Erythroblast (primary cell): Measurements from ENCODE around the gene PTPRD.

Experiments used
- DNase-seq, 2 experiments: peaks; one replicate each; lab custom pipeline; 2025; lab: John Stamatoyannopoulos, UW
- GATA1 ChIP-seq: IDR thresholded peaks from 2 replicates; pipeline ENCODE4 v1.6.1; 2011; ENCODE audit warnings: low read depth, mild to moderate bottlenecking, control low read depth, low read length, moderate library complexity
- POLR2A ChIP-seq: IDR thresholded peaks from 2 replicates; pipeline ENCODE4 v1.6.1; 2011; ENCODE audit warnings: mild to moderate bottlenecking, low read length

The PTPRD gene

DNA sequence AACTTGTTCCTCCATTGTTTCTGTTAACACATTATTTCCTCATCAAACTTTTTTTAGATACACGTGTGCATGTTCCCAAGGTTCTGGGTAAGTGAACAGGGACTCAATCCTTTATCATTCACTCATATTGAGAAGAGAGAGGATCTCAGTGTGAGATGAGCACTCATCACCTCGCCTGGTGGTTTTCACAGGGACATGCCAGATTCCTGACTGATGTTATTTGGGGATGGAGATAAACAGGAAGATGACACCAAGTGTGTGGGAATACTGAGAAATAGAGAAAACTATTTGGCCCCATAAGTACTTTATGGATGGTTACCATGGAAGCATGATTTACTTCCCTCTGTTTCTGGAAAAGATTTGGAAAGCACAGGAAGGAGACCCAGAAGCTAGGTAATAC, 2279.9 kb downstream of the PTPRD start:
- no peak for TF ChIP-seq POLR2A
- TF ChIP-seq GATA1: no peak
- DNase-seq: no peak

DNA sequence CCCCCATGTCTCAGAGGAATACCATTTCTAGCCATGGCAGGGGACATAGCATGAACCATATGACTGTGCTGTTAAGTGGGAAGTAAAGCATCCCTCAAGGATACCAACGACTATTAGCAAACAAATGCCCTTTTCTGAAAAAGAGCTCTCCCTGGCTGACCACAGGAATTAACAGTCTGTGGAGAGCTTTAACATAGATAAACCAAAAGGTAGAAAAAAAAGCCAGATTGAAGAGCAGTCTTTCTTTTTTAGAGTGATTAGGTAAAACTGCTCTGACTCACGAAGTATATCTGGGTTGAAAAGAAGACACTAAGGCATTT, 2280.5 kb downstream of the PTPRD start:
- TF ChIP-seq POLR2A (no peak), GATA1 (no peak)
- DNase-seq: no peak

DNA sequence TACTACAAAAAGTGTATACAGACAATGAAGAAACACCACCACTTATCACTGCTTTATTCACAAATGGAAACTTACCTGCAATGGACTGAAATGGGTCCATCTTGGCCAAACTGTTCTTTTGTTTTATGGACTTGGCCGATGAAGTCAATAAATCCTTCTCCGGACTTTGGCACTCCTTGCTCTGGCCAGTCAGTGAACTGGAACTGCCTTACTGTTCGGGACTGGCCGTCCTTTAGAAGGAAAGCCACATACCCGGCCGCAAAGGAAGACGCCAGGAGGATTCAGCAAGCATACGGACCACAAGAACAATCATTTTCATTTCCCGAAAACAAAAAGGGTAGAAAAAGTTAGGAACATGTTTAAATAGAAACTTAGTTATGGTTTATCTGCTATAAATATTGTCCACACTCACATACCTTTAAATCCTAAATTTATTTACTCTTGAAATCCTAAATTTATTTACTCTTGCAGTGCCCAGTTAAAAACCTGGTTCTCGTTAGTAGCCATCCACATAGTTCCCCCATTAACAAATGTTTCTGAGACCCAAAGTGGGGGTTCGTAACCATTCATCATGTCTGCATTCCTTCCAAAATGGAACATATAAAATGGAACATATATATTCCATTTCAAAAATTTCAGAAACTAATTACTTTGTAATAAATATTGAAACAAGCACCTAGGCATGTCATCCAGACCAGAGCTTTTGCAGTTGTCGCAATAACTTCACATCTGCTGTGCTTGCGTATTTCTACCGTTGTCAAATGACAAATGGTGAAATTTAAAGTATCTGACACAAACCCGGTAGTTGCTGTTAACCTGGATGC, 2281.1 kb downstream of the PTPRD start:
- no peak for TF ChIP-seq POLR2A
- no peak for TF ChIP-seq GATA1
- no peak for DNase-seq

DNA sequence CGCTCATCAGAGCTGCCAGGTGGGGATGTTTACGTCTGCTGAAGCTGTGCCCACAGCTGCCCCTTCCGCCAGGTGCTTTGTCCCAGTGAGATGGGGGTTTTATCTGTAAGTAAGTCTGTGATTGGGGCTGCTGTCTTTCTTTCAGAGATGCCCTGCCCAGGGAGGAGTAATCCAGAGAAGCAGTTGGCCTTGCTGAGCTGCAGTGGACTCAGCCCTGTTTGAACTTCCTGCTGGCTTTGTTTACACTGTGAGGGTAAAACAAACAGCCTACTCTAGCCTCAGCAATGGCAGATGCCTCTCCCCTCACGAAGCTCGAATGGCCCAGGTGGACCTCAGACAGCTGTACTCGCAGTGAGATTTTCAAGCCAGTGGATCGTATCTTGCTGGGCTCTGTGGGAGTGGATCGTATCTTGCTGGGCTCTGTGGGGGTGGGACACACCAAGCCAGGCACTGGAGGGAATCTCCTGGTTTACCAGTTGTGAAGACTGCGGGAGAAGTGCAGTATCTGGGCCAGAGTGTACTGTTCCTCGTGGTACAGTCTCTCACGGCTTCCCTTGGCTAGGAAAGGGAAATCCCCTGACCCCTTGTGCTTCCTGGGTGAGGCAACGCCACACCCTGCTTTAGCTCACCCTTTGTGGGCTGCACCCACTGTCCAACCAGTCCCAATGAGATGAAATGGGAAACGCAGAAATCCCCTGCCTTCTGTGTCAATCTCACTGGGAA, 2283.1 kb downstream of the PTPRD start:
- DNase-seq: no peak
- TF ChIP-seq GATA1 (no peak), POLR2A (no peak)

DNA sequence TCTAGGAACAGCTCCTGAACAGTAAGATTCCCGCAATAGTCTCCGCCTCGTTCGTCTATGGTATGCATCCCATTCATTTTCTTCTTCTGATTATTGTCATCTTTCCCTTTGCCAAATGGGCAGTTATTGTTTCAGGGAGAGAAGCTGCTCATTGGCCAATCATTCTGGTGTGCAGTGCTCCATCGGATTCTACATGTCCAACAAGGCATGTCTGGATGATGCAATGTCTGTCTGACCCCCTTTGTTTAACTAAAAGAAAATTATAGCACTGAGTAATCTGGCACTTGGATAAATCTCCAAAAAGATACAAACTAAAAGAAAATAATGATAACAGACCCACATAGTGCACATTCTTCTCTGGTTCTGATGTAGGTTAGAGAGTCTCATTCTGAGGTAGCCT, 2297.6 kb downstream of the PTPRD start:
- DNase-seq: no peak
- TF ChIP-seq POLR2A: no peak

DNA sequence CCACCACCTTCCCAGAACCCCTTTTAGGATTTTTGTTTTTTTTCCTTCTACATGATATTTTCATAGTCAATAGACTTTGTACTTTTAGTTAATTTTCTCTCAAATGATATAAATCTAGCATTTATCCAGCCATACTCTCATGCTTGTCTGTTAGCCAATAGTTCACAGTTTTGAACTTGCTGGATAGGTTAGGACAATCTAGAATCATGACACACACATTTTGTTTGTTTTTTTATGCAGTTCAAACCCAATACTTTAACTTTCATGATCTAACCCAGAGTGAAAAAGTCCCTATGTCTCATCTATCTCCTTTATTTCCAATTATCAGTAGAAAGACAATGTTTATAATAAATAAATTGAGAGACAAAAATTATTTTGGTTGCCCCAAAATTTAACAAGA, 2303.5 kb downstream of the PTPRD start:
- TF ChIP-seq GATA1 (no peak), POLR2A (no peak)
- DNase-seq: no peak

DNA sequence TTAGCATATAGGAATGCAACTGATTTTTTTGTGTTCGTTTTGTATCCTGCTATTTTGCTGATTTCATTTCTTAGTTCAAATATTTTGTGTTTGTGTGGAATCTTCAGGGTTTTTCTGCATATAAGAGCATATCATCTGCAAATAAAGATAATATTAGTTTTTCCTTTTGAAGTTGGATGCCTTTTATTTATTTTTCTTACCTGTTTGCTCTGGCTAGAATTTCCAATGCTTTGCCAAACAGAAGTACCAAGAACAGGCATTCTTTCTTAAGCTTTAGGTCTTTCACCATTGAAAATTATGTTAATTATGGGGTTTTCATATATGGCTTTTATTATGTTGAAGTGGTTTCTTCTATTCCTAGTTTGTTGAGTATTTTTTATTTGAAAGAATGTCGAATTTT, 2308.1 kb downstream of the PTPRD start:
- no peak for DNase-seq
- TF ChIP-seq GATA1: no peak

DNA sequence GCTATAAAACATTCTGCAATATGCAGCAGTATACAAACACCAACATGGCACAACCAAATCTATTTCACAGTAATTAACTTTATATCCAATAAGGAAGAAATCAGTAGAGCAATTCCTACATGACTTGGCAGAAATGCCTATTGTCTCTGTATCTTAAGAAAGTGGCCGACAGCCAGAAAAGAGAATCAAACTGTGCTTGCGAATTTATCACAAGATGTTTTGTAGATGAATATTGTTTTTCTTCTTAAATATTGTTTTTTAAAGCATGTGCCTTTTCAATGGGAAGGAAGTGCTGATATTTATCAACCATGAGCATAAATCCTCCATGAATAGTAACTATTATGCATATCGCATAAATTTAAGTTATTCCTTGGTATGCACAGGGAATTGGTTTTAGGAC, 2311.5 kb downstream of the PTPRD start:
- no peak for DNase-seq
- TF ChIP-seq POLR2A (no peak), GATA1 (no peak)

DNA sequence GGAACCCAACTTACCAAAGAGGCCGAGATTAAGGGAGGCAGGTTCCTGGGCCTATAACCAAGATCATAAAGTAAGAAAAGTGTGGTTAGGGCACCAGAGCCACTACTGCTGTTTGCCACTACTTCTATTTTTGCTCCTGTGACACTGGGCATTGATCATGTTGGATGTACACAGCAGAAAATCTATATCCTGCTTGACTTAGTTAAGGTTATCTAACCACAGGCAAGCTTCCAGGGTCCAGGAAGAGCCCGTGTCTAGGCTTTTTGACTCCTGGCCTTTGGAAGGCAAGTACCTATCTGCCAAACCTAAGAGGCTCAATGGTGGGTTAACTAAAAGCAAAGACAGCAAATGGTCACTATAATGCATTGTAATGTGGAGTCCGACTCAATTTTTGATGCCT, 2315.8 kb downstream of the PTPRD start:
- TF ChIP-seq POLR2A: no peak
- TF ChIP-seq GATA1: no peak
- DNase-seq: no peak

DNA sequence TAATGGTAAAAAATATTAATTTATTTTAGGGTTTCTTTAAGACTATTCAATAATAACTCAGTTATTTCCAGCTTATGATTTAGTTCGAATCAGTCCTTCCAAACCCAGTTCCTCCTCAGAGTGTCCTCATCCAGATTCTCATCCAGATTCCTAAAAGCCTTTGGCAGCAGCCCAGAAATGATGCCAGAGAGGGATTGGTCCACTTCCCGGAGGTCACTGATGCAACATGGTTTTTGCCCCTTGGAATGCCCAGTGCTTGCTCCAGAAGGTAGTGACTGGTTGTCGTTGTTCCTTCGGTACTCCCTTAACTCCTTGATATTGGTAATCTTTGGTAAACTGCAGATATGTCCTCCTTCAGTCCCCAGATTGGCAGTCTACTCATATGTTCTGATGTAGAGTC, 2320.1 kb downstream of the PTPRD start:
- TF ChIP-seq POLR2A: no peak
- TF ChIP-seq GATA1: no peak
- DNase-seq: no peak

DNA sequence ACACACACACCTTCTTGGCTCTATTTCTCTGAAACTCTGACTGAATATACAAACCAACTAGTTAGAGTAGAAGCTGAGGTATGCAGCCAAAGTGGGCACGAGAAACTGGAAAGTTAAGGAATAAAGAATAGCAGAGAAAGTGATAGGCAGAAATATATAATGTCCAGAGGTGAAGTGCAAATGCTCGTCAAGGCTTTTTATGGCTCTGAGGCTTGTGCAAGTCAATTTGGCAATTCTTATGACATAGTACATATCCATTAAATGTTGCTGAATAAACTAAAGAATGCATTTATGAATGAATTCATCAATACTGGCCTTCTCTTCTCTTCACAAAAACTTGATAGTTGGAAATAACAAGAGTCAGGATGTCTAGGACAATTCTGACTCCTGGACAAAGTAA, 2323.1 kb downstream of the PTPRD start:
- DNase-seq: no peak
- TF ChIP-seq GATA1: no peak
- no peak for TF ChIP-seq POLR2A

DNA sequence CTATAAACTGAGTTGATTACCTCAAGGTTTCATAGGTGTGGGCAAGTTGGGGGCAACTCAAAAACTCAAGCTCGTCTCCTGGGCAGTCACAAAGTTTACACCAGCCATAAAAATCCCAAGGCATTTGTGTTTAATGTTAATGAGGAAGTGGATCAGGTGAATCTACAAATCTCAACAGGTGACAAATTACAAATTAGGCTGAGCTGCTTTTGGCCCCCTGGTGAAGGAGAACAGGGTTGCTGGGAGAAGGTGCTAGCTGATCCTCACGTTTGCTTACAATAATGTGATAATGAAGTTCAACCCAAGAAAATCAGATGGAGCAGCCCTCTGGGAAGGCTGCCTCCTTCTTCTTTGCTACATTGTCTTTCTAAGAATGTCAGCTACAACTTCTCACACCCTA, 2324.8 kb downstream of the PTPRD start:
- no peak for TF ChIP-seq GATA1
- no peak for TF ChIP-seq POLR2A
- no peak for DNase-seq

DNA sequence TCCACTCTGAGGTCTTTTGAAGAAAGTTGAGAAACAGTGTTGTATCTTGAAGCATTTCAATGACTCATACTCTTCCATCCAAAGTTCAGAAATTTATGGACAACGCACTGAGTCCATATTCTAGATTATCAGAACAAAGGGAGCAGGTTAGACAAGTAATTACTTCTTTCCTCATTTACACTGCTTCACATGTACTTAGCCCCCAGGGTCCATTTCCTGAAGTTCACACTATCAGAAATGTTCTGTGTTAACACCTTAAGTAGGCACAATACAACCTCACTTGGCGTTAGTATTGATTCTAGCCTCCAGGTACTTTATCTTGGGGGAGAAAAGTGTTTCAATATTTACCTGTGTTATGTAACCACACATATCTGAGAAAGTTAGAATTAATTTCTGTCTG, 2325.3 kb downstream of the PTPRD start:
- TF ChIP-seq GATA1: no peak
- TF ChIP-seq POLR2A: no peak
- DNase-seq: no peak

DNA sequence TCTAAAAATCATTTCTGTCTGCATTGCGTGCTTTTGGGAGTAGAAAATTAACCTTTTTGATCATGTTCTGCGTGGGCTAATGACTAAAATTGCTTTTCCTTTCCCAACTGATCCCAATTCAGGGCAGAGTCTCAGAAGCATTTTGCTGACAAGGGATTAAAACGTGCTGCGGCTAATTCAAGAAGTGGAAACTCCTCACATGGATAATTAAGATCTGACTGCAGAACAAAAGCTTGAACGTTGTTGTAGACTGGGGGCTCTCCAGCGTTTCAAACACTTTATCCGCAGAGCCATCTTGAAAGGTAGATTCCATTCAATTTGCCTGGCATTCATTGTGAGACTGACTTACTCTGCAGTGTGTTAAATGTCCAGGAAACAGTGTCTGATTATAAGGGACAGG, 2327.9 kb downstream of the PTPRD start:
- TF ChIP-seq GATA1 (no peak), POLR2A (no peak)
- no peak for DNase-seq

DNA sequence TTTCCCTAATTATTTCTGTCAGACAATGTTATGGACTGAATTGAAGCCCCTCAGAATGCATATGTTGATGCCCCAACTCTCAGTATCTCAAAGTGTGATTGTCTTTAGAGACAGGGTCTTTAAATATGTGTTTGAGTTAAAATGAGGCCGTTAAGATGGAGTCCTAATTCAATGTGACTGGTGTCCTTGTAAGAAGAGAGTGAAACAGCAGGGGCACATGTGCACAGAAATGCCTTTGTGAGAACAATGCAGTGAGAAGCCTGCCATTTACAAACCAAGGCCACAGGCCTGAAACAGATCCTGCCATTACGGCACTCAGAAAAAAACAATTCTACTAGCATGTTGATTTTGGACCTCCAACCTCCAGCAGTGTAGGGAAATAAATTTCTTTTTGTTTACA, 2330.3 kb downstream of the PTPRD start:
- TF ChIP-seq GATA1 (no peak), POLR2A (no peak)
- no peak for DNase-seq

DNA sequence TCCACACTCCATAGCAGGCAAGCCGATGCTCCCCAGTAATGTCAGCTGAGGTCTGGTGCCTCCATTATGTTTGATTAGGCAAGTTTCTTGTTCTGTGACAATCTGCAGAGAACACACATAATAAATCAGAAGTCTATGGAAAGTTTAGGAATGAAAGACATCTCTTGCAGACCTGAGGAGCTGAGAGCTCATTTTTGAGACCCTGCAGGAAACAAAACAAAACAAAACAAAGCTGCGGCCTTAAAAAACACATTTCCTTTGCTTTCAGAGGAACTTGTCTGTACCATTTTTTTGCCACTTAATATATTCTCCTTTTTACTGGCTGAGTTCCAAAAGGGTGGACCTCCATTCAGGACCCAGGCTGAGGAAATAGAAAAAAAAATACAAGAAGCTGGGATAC, 2332.0 kb downstream of the PTPRD start:
- TF ChIP-seq GATA1 (no peak), POLR2A (no peak)
- no peak for DNase-seq
